Spinal cord (tissue), 10 donors: ENCODE results near the gene NAV2. TPM values are rescaled to one million over a fixed set of nuclear protein-coding genes. Genes with fewer than 3 reads are reported as not detected.
A peak's percentile ranks its signal among the peaks of the same experiment; 100 is the strongest.

Source experiments
- DNase-seq, 6 donors: peaks; one replicate each; pipeline versions ENCODE4 v3.0.0 to v3.0.0-alpha.2; 2013 to 2015; ENCODE audit warnings: low spot score in 6 of 6, low read depth in 4 of 6
- H3K27ac ChIP-seq: one replicate; pipeline ENCODE4 v1.5.1; 2013; ENCODE audit warnings: low read depth, low read length, control low read depth
- H3K27me3 ChIP-seq: one replicate; pipeline ENCODE4 v1.6.1; 2013; ENCODE audit warnings: low read length; ENCODE audit not compliant: control insufficient read depth, insufficient read depth
- H3K36me3 ChIP-seq: one replicate; pipeline ENCODE4 v1.6.1; 2013; ENCODE audit warnings: low read length; ENCODE audit not compliant: control insufficient read depth, insufficient read depth
- H3K4me1 ChIP-seq: one replicate; pipeline ENCODE4 v1.6.1; 2013; ENCODE audit warnings: low read length; ENCODE audit not compliant: control insufficient read depth, insufficient read depth
- H3K4me3 ChIP-seq: one replicate; pipeline ENCODE4 v1.5.1; 2013; ENCODE audit warnings: low read depth, low read length, control low read depth
- H3K9me3 ChIP-seq: one replicate; pipeline ENCODE4 v1.6.1; 2013; ENCODE audit warnings: low read length; ENCODE audit not compliant: control insufficient read depth, insufficient read depth
- WGBS: methylation state at CpG from one replicate; pipeline ENCODE4 v1.1.5; 2013; ENCODE audit warnings: missing lambda C conversion rate; ENCODE audit not compliant: insufficient coverage; 5-methylcytosine and 5-hydroxymethylcytosine counted together
- polyA plus RNA-seq, 2 donors: library from polyadenylated mRNA; unstranded; fragments of 120-200 nt; gene quantifications; one replicate each; pipeline ENCODE4 v1.2.1, GENCODE V29; 2013; ENCODE audit not compliant: insufficient read length in 2 of 2
- total RNA-seq, 2 donors: library from RNA; depleted of rRNA in 1 of 2; stranded (reverse); fragments of 120-200 nt in 1 of 2; fragments of >200 nt in 1 of 2; gene quantifications; one replicate each; pipeline versions ENCODE4 v1.2.3 to v1.2.4, GENCODE V29; 2013 to 2014
- donor health status: healthy.

The NAV2 gene
- total and polyA plus RNA-seq, 4 donors, result 23.4 to 50.1 (median 30.4) TPM

- Histone ChIP-seq H3K36me3 (no peaks in the 10 kb centered on the region), H3K4me3 (no peak overlapping the region), H3K9me3 (no peaks in the 10 kb centered on the region), H3K27me3 (no peaks in the 10 kb centered on the region), H3K4me1 (peaks cover 15% of the 10 kb centered on the region), H3K27ac (no peak overlapping the region)
- no peak for DNase-seq
- WGBS, result no CpG with 5 or more reads among the region's 1 CpG
These were observed 57.2 kb downstream of the NAV2 start for GRCh38 chr11:19769820-19770219.

DNA sequence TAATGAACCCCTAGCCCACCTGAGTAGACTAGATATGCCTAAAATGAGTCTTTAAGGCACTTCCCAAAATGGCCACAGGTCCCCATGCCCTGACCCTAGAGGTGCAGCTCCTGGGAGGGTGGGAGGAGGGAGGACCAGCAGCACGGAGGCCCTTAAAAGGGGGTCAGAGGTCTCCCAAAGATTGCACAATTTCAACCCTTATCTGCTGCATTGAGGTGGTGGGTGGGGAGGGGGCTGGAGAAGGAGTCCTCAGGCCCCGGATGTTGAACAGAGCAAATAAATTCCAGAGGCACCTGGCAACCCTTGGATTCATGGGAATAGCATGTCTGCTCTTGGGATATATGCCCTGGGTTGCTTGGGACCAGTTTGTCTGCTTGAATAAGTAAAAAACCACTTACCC, 57.6 kb downstream of the NAV2 start:
- no peaks in the 10 kb centered on the region for H3K27me3 ChIP-seq
- WGBS, result no CpG with 5 or more reads among the region's 2 CpGs
- no peak overlapping the region for H3K4me3 ChIP-seq
- H3K27ac ChIP-seq, result no peak overlapping the region
- H3K4me1 ChIP-seq, result peaks cover 15% of the 10 kb centered on the region
- H3K9me3 ChIP-seq, result no peaks in the 10 kb centered on the region
- H3K36me3 ChIP-seq, result no peaks in the 10 kb centered on the region
- DNase-seq, result no peak

GRCh38 chr11:19771463-19771862, 58.8 kb downstream of the NAV2 start:
- H3K27me3 ChIP-seq, result no peaks in the 10 kb centered on the region
- no peak overlapping the region for H3K27ac ChIP-seq
- DNase-seq, result no peak
- peaks cover 15% of the 10 kb centered on the region for H3K4me1 ChIP-seq
- H3K9me3 ChIP-seq, result no peaks in the 10 kb centered on the region
- WGBS, result 40% methylated on average over 2 of the region's 4 CpGs
- H3K36me3 ChIP-seq, result no peaks in the 10 kb centered on the region
- no peak overlapping the region for H3K4me3 ChIP-seq

DNA sequence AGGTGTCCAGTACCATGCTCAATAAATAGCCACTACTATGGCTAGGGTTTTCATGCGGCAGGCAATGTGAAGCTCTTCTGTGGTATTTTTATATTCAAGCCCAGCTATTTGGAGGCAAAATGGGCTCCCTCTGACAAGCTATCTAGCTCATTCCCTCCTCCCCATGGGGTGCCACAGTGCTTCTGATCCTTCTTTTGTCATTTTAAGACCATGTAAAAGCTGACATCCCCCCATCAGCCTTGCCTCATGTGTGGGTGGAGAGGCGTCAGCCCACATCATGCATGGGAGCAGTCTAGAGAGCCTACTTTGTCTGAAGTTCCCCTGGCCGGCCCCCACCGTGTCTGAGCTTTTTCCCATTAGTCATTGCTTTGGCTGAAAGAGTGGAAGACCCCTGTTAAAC, 59.8 kb downstream of the NAV2 start:
- DNase-seq, result no peak
- H3K4me3 ChIP-seq, result no peak overlapping the region
- no peak overlapping the region for H3K27ac ChIP-seq
- no peaks in the 10 kb centered on the region for H3K9me3 ChIP-seq
- H3K27me3 ChIP-seq, result no peaks in the 10 kb centered on the region
- WGBS, result no CpG with 5 or more reads among the region's 4 CpGs
- peaks cover 22% of the 10 kb centered on the region for H3K4me1 ChIP-seq
- H3K36me3 ChIP-seq, result no peaks in the 10 kb centered on the region

DNA sequence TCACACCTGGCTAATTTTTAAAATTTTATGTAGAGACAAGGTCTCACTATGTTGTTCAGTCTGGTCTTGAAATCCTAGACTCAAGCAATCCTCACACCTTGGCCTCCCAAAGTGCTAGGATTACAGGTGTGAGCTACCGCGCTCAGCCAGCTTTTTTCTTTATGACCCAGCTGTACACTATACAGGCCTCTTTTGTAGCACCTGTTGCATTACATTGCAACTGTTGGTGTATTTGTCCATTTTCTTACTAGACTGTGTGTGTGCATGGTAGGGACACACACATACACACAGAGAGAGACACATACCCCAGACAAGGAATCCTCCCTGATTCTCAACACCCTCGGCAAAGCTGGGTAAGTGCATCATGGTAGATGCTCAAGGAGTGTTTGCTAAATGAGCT, 61.7 kb downstream of the NAV2 start:
- WGBS, result no CpG with 5 or more reads among the region's 3 CpGs
- Histone ChIP-seq H3K36me3 (no peaks in the 10 kb centered on the region), H3K27ac (no peak overlapping the region), H3K9me3 (no peaks in the 10 kb centered on the region), H3K4me1 (peaks cover 17% of the 10 kb centered on the region), H3K27me3 (no peaks in the 10 kb centered on the region), H3K4me3 (no peak overlapping the region)
- no peak for DNase-seq

- Histone ChIP-seq H3K27ac (no peak overlapping the region), H3K4me1 (peaks cover 17% of the 10 kb centered on the region), H3K9me3 (no peaks in the 10 kb centered on the region), H3K27me3 (no peaks in the 10 kb centered on the region), H3K36me3 (no peaks in the 10 kb centered on the region), H3K4me3 (no peak overlapping the region)
- WGBS, result no CpG with 5 or more reads among the region's 3 CpGs
- no peak for DNase-seq
These were observed 62.4 kb downstream of the NAV2 start for GRCh38 chr11:19774817-19775580.

DNA sequence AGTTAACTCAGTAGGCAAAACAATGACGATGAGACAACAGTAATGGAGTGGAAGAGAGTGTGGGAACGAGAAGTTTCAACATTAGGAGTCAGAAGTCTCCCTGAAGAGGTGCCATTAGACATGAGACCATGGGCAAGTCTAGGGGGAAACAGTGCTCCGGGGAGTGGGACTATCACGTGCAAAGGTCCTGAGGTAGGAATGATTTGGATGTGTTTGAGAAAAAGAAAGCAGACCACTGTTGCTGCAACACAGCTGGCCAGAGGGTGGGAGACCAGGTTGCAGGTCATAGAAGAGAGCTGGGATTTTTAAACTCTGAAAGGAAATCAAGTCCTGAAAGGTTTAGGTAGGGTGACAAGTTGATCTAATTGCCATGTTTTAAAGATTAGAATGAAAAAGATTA, 63.0 kb downstream of the NAV2 start:
- no peaks in the 10 kb centered on the region for H3K27me3 ChIP-seq
- H3K4me1 ChIP-seq, result peaks cover 17% of the 10 kb centered on the region
- H3K36me3 ChIP-seq, result no peaks in the 10 kb centered on the region
- H3K9me3 ChIP-seq, result no peaks in the 10 kb centered on the region
- no peak overlapping the region for H3K4me3 ChIP-seq
- H3K27ac ChIP-seq, result no peak overlapping the region
- no peak for DNase-seq
- WGBS, result 98% methylated on average over 4 of the region's 4 CpGs

DNA sequence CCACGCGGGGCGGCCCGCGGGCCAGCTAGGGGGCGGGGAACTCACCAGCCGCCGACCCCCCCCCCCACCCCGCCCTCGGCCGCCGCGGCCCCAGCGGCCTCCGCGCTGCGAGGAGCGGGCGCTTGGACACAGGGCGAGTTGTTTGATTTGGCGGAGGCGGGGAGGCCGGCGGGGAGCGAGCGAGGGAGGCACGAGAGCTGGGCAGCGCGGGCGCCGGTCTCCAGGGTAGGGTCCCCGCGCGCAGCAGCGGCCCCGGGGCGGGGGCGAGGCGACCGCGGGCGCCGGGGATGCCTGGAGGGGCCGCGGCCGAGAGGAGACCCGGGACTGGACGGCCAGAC, 64.4 kb downstream of the NAV2 start:
- peak in 2 of 6 donors; percentile 52 to 55 for DNase-seq
- no peaks in the 10 kb centered on the region for H3K36me3 ChIP-seq
- H3K27me3 ChIP-seq, result no peaks in the 10 kb centered on the region
- H3K9me3 ChIP-seq, result no peaks in the 10 kb centered on the region
- no peak overlapping the region for H3K27ac ChIP-seq
- H3K4me1 ChIP-seq, result peaks cover 17% of the 10 kb centered on the region
- H3K4me3 ChIP-seq, result peak overlapping the region; percentile 28
- 0% methylated on average over 29 of the region's 48 CpGs for WGBS

- Histone ChIP-seq H3K4me1 (peaks cover 17% of the 10 kb centered on the region), H3K9me3 (no peaks in the 10 kb centered on the region), H3K36me3 (no peaks in the 10 kb centered on the region), H3K27ac (no peak overlapping the region), H3K4me3 (peak overlapping the region; percentile 28), H3K27me3 (no peaks in the 10 kb centered on the region)
- 12% methylated on average over 16 of the region's 29 CpGs for WGBS
- peak in 1 of 6 donors; percentile 38 for DNase-seq
These were observed 64.9 kb downstream of the NAV2 start for GRCh38 chr11:19777377-19778102.

DNA sequence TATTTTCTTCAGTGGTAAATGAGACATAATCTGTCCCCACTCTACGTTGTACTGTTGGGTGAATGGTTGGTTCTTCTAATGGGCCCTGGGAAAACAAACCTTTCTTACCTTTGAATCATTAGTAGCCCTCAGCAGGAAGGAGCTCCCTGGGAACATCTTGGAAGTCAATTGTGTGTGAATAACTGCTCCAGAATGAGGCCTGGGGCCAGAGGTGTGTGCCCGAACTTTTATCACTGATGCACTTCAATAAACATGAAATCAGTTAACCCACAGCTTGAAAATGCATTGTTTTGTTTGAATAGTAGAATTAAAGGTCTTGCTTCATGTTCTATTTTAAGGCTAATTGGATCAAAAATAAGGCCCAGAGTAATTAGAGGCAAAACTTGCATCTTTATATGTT, 67.1 kb downstream of the NAV2 start:
- no peaks in the 10 kb centered on the region for H3K9me3 ChIP-seq
- no peaks in the 10 kb centered on the region for H3K27me3 ChIP-seq
- no peaks in the 10 kb centered on the region for H3K36me3 ChIP-seq
- no peak overlapping the region for H3K4me3 ChIP-seq
- H3K27ac ChIP-seq, result no peak overlapping the region
- no CpG with 5 or more reads among the region's 2 CpGs for WGBS
- H3K4me1 ChIP-seq, result peaks cover 17% of the 10 kb centered on the region
- peak in 1 of 6 donors; percentile 43 for DNase-seq
